ENCODE data around the gene GLIS1. TPM values are rescaled to one million over a fixed set of nuclear protein-coding genes. Genes with fewer than 3 reads are reported as not detected.

GLIS1 gene
- total RNA-seq, 4 donors from 2014 or later, result 0.16 to 0.27 TPM; not detected in 2

DNA sequence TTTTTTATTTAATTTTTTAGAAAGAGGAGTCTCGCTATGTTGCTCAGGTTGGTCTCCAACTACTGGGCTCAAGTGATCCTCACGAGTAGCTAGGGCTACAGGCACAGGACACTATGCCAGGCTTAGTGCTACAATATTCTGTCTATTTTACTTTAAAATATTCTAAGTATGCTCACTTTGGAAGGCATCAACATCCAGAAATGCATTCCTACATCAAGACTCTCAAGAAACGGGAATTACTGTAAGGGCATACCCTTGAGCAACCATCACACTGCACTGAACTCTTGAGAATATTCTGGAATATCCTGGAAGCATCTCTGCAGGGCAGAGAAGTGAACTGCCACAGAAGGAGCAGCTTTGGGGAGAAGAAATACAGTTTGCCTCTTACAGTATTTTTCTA lies 280.3 kb downstream of the GLIS1 start:
- no peak for TF ChIP-seq EP300 (IDR thresholded peaks at IDR 0.05)
- TF ChIP-seq POLR2A (IDR thresholded peaks at IDR 0.05), result no peak
- TF ChIP-seq POLR2AphosphoS5 (IDR thresholded peaks at IDR 0.05), result no peak
- TF ChIP-seq, protein P1, sequence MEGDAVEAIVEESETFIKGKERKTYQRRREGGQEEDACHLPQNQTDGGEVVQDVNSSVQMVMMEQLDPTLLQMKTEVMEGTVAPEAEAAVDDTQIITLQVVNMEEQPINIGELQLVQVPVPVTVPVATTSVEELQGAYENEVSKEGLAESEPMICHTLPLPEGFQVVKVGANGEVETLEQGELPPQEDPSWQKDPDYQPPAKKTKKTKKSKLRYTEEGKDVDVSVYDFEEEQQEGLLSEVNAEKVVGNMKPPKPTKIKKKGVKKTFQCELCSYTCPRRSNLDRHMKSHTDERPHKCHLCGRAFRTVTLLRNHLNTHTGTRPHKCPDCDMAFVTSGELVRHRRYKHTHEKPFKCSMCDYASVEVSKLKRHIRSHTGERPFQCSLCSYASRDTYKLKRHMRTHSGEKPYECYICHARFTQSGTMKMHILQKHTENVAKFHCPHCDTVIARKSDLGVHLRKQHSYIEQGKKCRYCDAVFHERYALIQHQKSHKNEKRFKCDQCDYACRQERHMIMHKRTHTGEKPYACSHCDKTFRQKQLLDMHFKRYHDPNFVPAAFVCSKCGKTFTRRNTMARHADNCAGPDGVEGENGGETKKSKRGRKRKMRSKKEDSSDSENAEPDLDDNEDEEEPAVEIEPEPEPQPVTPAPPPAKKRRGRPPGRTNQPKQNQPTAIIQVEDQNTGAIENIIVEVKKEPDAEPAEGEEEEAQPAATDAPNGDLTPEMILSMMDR (IDR thresholded peaks at IDR 0.05), result no peak
- no peak overlapping the region for H3K27ac ChIP-seq
- peaks cover 14% of the 10 kb centered on the region for H3K27me3 ChIP-seq
- H3K9me3 ChIP-seq, result no peaks in the 10 kb centered on the region
- H3K4me1 ChIP-seq, result no peaks in the 10 kb centered on the region
- no peaks in the 10 kb centered on the region for H3K36me3 ChIP-seq
- WGBS, 2 donors (ENCODE audit: low coverage in 1 of 2), result 84 to 100% methylated on average over 2 to 3 of the region's 3 CpGs
- H3K4me3 ChIP-seq, result no peak overlapping the region
- no peak for ATAC-seq

Small RNA genes lying within 50 kb of the gene (small RNA-seq; reads per million reads assigned to genes)
- gene RF00418, result 0 reads per million in 4 donors
- gene RNU7-95P, result 0 reads per million in 4 donors

Other genes with a start within 250 kb of the GLIS1 start
- gene NDC1, start 99.1 kb upstream of the GLIS1 start, total RNA-seq, result 10 to 100 TPM in 1 of 4 donors, 1 to 10 TPM in 3; 6.7 to 10.3 (median 7.1) TPM
- 10 to 100 TPM; 14.1 to 27.1 (median 17.6) TPM for gene YIPF1, start 150.6 kb upstream of the GLIS1 start, total RNA-seq
- not detected for gene DIO1, start 155.0 kb upstream of the GLIS1 start, total RNA-seq
- gene IFT25, start 206.5 kb upstream of the GLIS1 start, total RNA-seq, result 10 to 100 TPM; 17.7 to 27.1 (median 21.3) TPM
- gene LRRC42, start 207.2 kb upstream of the GLIS1 start, total RNA-seq, result 10 to 100 TPM; 19.6 to 31.4 (median 23.9) TPM